ENCODE data around the gene IDH1.

GRCh38 chr2:208296610-208297009 lies 41.7 kb upstream of the IDH1 start:
- TF ChIP-seq POLR2A (IDR thresholded peaks at IDR 0.05) (no peak), CTCF (IDR thresholded peaks at IDR 0.05) (no peak)

All from lower leg skin (tissue), 3 donors.